Activated T-helper 9 cell treated with anti-CD3 and anti-CD28 coated beads, Interleukin-2, amount 50 U/mL, for 16 hours (primary cell): ENCODE data around the gene NPHP4.

Source experiments
- DNase-seq: peaks from one replicate; pipeline ENCODE4 v3.0.0-alpha.2; 2020; ENCODE audit warnings: low read depth

The NPHP4 gene

GRCh38 chr1:5891736-5892135 lies 100.5 kb downstream of the NPHP4 start:
- no peak for DNase-seq

GRCh38 chr1:5891137-5891536 lies 101.1 kb downstream of the NPHP4 start:
- DNase-seq = no peak

GRCh38 chr1:5890346-5891106 lies 101.7 kb downstream of the NPHP4 start:
- no peak for DNase-seq

GRCh38 chr1:5889901-5890300 lies 102.3 kb downstream of the NPHP4 start:
- DNase-seq = no peak

GRCh38 chr1:5889462-5889861 lies 102.8 kb downstream of the NPHP4 start:
- no peak for DNase-seq

- DNase-seq = no peak
Observed at GRCh38 chr1:5888606-5889211, 103.5 kb downstream of the NPHP4 start.

GRCh38 chr1:5887971-5888361 lies 104.3 kb downstream of the NPHP4 start:
- no peak for DNase-seq

GRCh38 chr1:5887349-5887970 lies 104.8 kb downstream of the NPHP4 start:
- DNase-seq = no peak

GRCh38 chr1:5886541-5887348 lies 105.5 kb downstream of the NPHP4 start:
- no peak for DNase-seq

GRCh38 chr1:5886140-5886483 lies 106.1 kb downstream of the NPHP4 start:
- no peak for DNase-seq

- no peak for DNase-seq
Observed at GRCh38 chr1:5885471-5886139, 106.6 kb downstream of the NPHP4 start.

GRCh38 chr1:5884110-5884509 lies 108.1 kb downstream of the NPHP4 start:
- no peak for DNase-seq

- no peak for DNase-seq
Observed at GRCh38 chr1:5883129-5884048, 108.8 kb downstream of the NPHP4 start.

- DNase-seq = no peak
Observed at GRCh38 chr1:5882367-5883128, 109.7 kb downstream of the NPHP4 start.

- DNase-seq = no peak
Observed at GRCh38 chr1:5881526-5882222, 110.6 kb downstream of the NPHP4 start.

GRCh38 chr1:5880630-5881405 lies 111.4 kb downstream of the NPHP4 start:
- DNase-seq = no peak

GRCh38 chr1:5879421-5879820 lies 112.8 kb downstream of the NPHP4 start:
- no peak for DNase-seq

- DNase-seq = no peak
Observed at GRCh38 chr1:5878971-5879370, 113.3 kb downstream of the NPHP4 start.
